ENCODE data around the gene SOS1.
"Not testable (repeated sequence)": the region's sequence is repeated elsewhere in the genome, so short reads cannot be mapped to it uniquely, and the experiment has no call there.

GRCh38 chr2:39140948-39141333 lies 20.1 kb upstream of the SOS1 start:
- TF ChIP-seq TCF7L2 (IDR thresholded peaks at IDR 0.05; ENCODE audit: borderline replicate concordance, low read depth, low read length); CTCF (tag by site-specific recombination; IDR thresholded peaks at IDR 0.05); ZNF837 (tag by site-specific recombination; IDR thresholded peaks at IDR 0.05); ZSCAN18 (tag by site-specific recombination; IDR thresholded peaks at IDR 0.05); ZNF324 (tag by site-specific recombination; IDR thresholded peaks at IDR 0.05); ZNF707 (tag by site-specific recombination; IDR thresholded peaks at IDR 0.05); PRDM2 (tag by site-specific recombination; IDR thresholded peaks at IDR 0.05; ENCODE audit: borderline replicate concordance); GLI4 (tag by site-specific recombination; IDR thresholded peaks at IDR 0.05); ZNF580 (tag by site-specific recombination; IDR thresholded peaks at IDR 0.05); ZNF24 (tag by site-specific recombination; IDR thresholded peaks at IDR 0.05): not testable (repeated sequence)
